Measurements from ENCODE around the gene CFAP52.

GRCh38 chr17:9628509-9628908 is 52.1 kb downstream of the CFAP52 start:
- TF ChIP-seq CTCF (IDR thresholded peaks at IDR 0.05) (no peak), POLR2AphosphoS5 (IDR thresholded peaks at IDR 0.05) (no peak)
